HUES6 (cell line): ENCODE data around the gene TCN1.

Source experiments
- H3K27ac ChIP-seq: 2 replicates; pipeline ENCODE4 v1.7.0; 2013; ENCODE audit warnings: low read depth, mild to moderate bottlenecking, low read length, inconsistent platforms
- H3K27me3 ChIP-seq: 2 replicates; pipeline ENCODE4 v1.6.1; 2013; ENCODE audit warnings: low read length; ENCODE audit not compliant: control insufficient read depth, insufficient read depth
- H3K36me3 ChIP-seq: 2 replicates; pipeline ENCODE4 v1.6.1; 2013; ENCODE audit warnings: low read length; ENCODE audit not compliant: control insufficient read depth, insufficient read depth
- H3K4me1 ChIP-seq: 2 replicates; pipeline ENCODE4 v1.6.1; 2013; ENCODE audit warnings: low read length; ENCODE audit not compliant: control insufficient read depth, insufficient read depth
- H3K4me3 ChIP-seq: 2 replicates; pipeline ENCODE4 v1.5.1; 2013; ENCODE audit warnings: low read depth, low read length
- H3K9ac ChIP-seq: one replicate; pipeline ENCODE4 v1.6.1; 2013; ENCODE audit warnings: mild to moderate bottlenecking, low read length
- H3K9me3 ChIP-seq: 2 replicates; pipeline ENCODE4 v1.6.1; 2013; ENCODE audit warnings: low read depth, low read length; ENCODE audit not compliant: control insufficient read depth, insufficient read depth

The TCN1 gene

GRCh38 chr11:59879567-59879966 is 13.3 kb upstream of the TCN1 start:
- Histone ChIP-seq H3K27ac (no peak overlapping the region), H3K4me3 (no peak overlapping the region), H3K36me3 (no peaks in the 10 kb centered on the region), H3K4me1 (peaks cover 13% of the 10 kb centered on the region), H3K27me3 (no peaks in the 10 kb centered on the region), H3K9me3 (no peaks in the 10 kb centered on the region), H3K9ac (no peak overlapping the region)

- H3K27me3 ChIP-seq, result no peaks in the 10 kb centered on the region
- H3K36me3 ChIP-seq, result no peaks in the 10 kb centered on the region
- no peak within 1 kb of the TSS for H3K27ac ChIP-seq
- H3K4me1 ChIP-seq, result peaks cover 13% of the 10 kb centered on the region
- no peaks in the 10 kb centered on the region for H3K9me3 ChIP-seq
- no peak within 1 kb of the TSS for H3K4me3 ChIP-seq
- no peak within 1 kb of the TSS for H3K9ac ChIP-seq
Measured at GRCh38 chr11:59878575-59878974, 12.3 kb upstream of the TCN1 start, which contains the start of gene OOSP3. Gene OOSP3 (plus strand): TSS chr11:59878782. CDS start chr11:59878809, 27 bp downstream.

- H3K9me3 ChIP-seq, result no peaks in the 10 kb centered on the region
- H3K36me3 ChIP-seq, result no peaks in the 10 kb centered on the region
- no peaks in the 10 kb centered on the region for H3K27me3 ChIP-seq
- no peak overlapping the region for H3K27ac ChIP-seq
- H3K4me1 ChIP-seq, result peaks cover 13% of the 10 kb centered on the region
- no peak overlapping the region for H3K9ac ChIP-seq
- H3K4me3 ChIP-seq, result no peak overlapping the region
Measured at GRCh38 chr11:59877784-59878183, 11.5 kb upstream of the TCN1 start.

- no peak overlapping the region for H3K9ac ChIP-seq
- H3K27ac ChIP-seq, result no peak overlapping the region
- H3K4me1 ChIP-seq, result peaks cover 13% of the 10 kb centered on the region
- no peaks in the 10 kb centered on the region for H3K36me3 ChIP-seq
- no peak overlapping the region for H3K4me3 ChIP-seq
- H3K27me3 ChIP-seq, result no peaks in the 10 kb centered on the region
- no peaks in the 10 kb centered on the region for H3K9me3 ChIP-seq
Measured at GRCh38 chr11:59877325-59877724, 11.0 kb upstream of the TCN1 start.

- no peaks in the 10 kb centered on the region for H3K36me3 ChIP-seq
- peaks cover 13% of the 10 kb centered on the region for H3K4me1 ChIP-seq
- H3K27ac ChIP-seq, result no peak overlapping the region
- no peaks in the 10 kb centered on the region for H3K9me3 ChIP-seq
- no peaks in the 10 kb centered on the region for H3K27me3 ChIP-seq
- H3K9ac ChIP-seq, result no peak overlapping the region
- no peak overlapping the region for H3K4me3 ChIP-seq
Measured at GRCh38 chr11:59875856-59876519, 9.7 kb upstream of the TCN1 start.

GRCh38 chr11:59872076-59872475 is 5.8 kb upstream of the TCN1 start:
- H3K9me3 ChIP-seq, result no peaks in the 10 kb centered on the region
- no peaks in the 10 kb centered on the region for H3K4me1 ChIP-seq
- H3K4me3 ChIP-seq, result no peak overlapping the region
- no peaks in the 10 kb centered on the region for H3K27me3 ChIP-seq
- no peak overlapping the region for H3K27ac ChIP-seq
- H3K9ac ChIP-seq, result no peak overlapping the region
- H3K36me3 ChIP-seq, result no peaks in the 10 kb centered on the region

GRCh38 chr11:59867946-59868345 is 1.7 kb upstream of the TCN1 start:
- no peak overlapping the region for H3K4me3 ChIP-seq
- no peak overlapping the region for H3K27ac ChIP-seq
- H3K36me3 ChIP-seq, result no peaks in the 10 kb centered on the region
- no peaks in the 10 kb centered on the region for H3K27me3 ChIP-seq
- H3K9me3 ChIP-seq, result no peaks in the 10 kb centered on the region
- H3K4me1 ChIP-seq, result no peaks in the 10 kb centered on the region
- no peak overlapping the region for H3K9ac ChIP-seq

- Histone ChIP-seq H3K36me3 (no peaks in the 10 kb centered on the region), H3K4me3 (no peak overlapping the region), H3K27ac (no peak overlapping the region), H3K4me1 (no peaks in the 10 kb centered on the region), H3K9ac (no peak overlapping the region), H3K9me3 (no peaks in the 10 kb centered on the region), H3K27me3 (no peaks in the 10 kb centered on the region)
Measured at GRCh38 chr11:59866836-59867235, 549 bp upstream of the TCN1 start.

- H3K27ac ChIP-seq, result no peak overlapping the region
Measured at GRCh38 chr11:59865031-59865430, 1.3 kb downstream of the TCN1 start.

GRCh38 chr11:59862252-59862651 is 4.0 kb downstream of the TCN1 start:
- no peaks in the 10 kb centered on the region for H3K9me3 ChIP-seq
- H3K36me3 ChIP-seq, result no peaks in the 10 kb centered on the region
- no peaks in the 10 kb centered on the region for H3K27me3 ChIP-seq
- no peak overlapping the region for H3K4me3 ChIP-seq
- peaks cover 8% of the 10 kb centered on the region for H3K4me1 ChIP-seq
- no peak overlapping the region for H3K27ac ChIP-seq
- no peak overlapping the region for H3K9ac ChIP-seq

More at GRCh38 chr11:59865031-59865430, 1.3 kb downstream of the TCN1 start:
- H3K4me1 ChIP-seq, result no peaks in the 10 kb centered on the region
- H3K9me3 ChIP-seq, result no peaks in the 10 kb centered on the region
- no peaks in the 10 kb centered on the region for H3K36me3 ChIP-seq
- no peaks in the 10 kb centered on the region for H3K27me3 ChIP-seq
- no peak overlapping the region for H3K4me3 ChIP-seq
- no peak overlapping the region for H3K9ac ChIP-seq

- Histone ChIP-seq H3K9me3 (no peaks in the 10 kb centered on the region), H3K36me3 (no peaks in the 10 kb centered on the region), H3K4me3 (no peak overlapping the region), H3K27ac (no peak overlapping the region), H3K27me3 (no peaks in the 10 kb centered on the region), H3K4me1 (peaks cover 16% of the 10 kb centered on the region), H3K9ac (no peak overlapping the region)
Measured at GRCh38 chr11:59859673-59860072, 6.6 kb downstream of the TCN1 start.
